ENCODE data around the gene ZKSCAN8. TPM values are rescaled to one million over a fixed set of nuclear protein-coding genes. Genes with fewer than 3 reads are reported as not detected.

ZKSCAN8 gene
- total RNA-seq, 1 donor from 2014 or later = 21.4 TPM

DNA sequence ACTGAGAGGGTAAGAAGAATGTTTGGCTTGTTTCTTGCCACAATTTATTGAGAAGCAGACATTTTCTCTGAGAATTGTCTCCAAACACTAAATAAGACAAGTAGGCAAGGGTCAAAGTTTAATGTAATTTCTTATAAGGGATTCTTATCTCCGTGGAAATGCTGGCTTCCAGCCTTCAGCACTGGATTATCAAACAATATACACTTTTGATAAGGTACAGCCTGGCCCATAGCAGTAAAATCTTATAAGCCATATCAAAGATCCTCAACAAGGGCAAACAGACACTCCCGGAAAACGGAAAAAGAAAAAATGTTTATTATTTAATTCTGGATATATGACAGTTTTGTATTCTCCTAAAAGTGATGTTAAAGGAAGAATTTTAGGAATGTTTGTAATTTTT is 64.8 kb downstream of the ZKSCAN8 start:
- H3K27me3 Mint-ChIP-seq (ENCODE audit: low read depth) = peaks cover 55% of the 10 kb centered on the region

DNA sequence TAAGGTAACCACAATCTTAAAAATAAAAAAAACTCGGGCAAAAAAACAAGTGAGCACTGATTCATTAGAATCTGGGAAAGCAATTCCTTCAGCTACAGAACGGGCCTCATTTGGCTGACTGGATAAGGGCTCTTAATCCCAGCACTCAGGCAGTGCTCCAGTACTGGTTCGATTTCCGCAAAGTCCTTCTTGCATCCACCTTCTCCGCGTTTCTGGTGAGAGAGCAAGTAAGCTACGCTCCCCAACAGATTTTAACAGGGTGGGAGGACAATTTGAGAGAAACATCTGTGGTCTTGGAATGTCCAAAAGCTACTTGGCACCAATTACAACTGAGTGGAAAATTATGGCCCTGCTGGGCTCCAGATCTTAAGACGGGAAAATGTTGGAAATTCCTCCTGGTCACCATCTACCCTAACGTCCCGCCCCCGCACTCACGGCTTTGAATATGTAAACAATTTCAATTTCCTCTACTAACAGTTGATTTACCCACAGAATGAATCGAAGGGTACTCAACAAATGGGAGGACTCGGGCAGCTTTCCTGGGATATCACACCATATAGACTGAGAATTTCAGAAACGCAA is 65.3 kb downstream of the ZKSCAN8 start:
- Mint-ChIP-seq H3K27ac (ENCODE audit: unreplicated experiment) (no peak overlapping the region), H3K4me3 (ENCODE audit: unreplicated experiment) (peak overlapping the region; percentile 91), H3K27me3 (ENCODE audit: low read depth) (peaks cover 59% of the 10 kb centered on the region), H3K4me1 (ENCODE audit: low read depth) (peaks cover 20% of the 10 kb centered on the region), H3K36me3 (ENCODE audit: low read depth) (peaks cover 2% of the 10 kb centered on the region), H3K9me3 (ENCODE audit: low read depth) (peaks cover 15% of the 10 kb centered on the region)
- TF ChIP-seq, protein P1, sequence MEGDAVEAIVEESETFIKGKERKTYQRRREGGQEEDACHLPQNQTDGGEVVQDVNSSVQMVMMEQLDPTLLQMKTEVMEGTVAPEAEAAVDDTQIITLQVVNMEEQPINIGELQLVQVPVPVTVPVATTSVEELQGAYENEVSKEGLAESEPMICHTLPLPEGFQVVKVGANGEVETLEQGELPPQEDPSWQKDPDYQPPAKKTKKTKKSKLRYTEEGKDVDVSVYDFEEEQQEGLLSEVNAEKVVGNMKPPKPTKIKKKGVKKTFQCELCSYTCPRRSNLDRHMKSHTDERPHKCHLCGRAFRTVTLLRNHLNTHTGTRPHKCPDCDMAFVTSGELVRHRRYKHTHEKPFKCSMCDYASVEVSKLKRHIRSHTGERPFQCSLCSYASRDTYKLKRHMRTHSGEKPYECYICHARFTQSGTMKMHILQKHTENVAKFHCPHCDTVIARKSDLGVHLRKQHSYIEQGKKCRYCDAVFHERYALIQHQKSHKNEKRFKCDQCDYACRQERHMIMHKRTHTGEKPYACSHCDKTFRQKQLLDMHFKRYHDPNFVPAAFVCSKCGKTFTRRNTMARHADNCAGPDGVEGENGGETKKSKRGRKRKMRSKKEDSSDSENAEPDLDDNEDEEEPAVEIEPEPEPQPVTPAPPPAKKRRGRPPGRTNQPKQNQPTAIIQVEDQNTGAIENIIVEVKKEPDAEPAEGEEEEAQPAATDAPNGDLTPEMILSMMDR (IDR thresholded peaks at IDR 0.05) = no peak
- no peak for DNase-seq (ENCODE audit: low spot score)

More for the DNA sequence above, 64.8 kb downstream of the ZKSCAN8 start:
- H3K36me3 Mint-ChIP-seq (ENCODE audit: low read depth) = peaks cover 2% of the 10 kb centered on the region
- peaks cover 16% of the 10 kb centered on the region for H3K4me1 Mint-ChIP-seq (ENCODE audit: low read depth)
- peaks cover 15% of the 10 kb centered on the region for H3K9me3 Mint-ChIP-seq (ENCODE audit: low read depth)
- TF ChIP-seq, protein P1 (IDR thresholded peaks at IDR 0.05) = no peak
- no peak for DNase-seq (ENCODE audit: low spot score)
- H3K27ac Mint-ChIP-seq (ENCODE audit: unreplicated experiment) = no peak overlapping the region
- H3K4me3 Mint-ChIP-seq (ENCODE audit: unreplicated experiment) = no peak overlapping the region

DNA sequence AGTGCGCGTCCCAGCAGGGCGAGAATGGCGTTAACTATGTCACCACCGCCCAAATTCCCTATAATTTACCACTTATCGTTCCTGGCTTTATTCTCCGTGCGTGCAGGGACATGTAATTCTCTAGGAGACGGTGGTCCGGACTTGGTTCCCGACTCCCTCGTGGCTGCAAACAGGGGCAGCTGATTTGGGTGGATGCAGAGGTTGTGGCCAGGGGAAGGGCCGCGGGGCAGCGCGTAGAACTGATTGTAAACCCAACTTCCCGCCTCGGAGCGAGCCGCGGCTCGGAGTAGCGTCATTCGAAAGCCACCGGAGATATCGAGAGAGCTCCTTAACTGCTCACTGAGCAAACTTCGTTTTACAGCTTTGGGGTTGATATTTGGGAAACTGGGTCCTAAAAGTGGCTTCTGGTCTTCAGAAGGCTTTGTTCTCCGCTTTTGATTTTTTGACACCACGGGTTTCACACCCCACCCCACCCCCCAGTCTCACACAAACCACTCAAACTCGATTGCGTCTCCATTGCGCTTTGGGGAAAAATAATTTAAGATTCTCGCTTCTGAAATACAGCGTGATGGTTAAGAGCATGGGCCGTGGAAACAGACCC is 65.9 kb downstream of the ZKSCAN8 start:
- Mint-ChIP-seq H3K4me1 (ENCODE audit: low read depth) (peaks cover 26% of the 10 kb centered on the region), H3K4me3 (ENCODE audit: unreplicated experiment) (peak overlapping the region; percentile 91), H3K36me3 (ENCODE audit: low read depth) (peaks cover 2% of the 10 kb centered on the region), H3K9me3 (ENCODE audit: low read depth) (peaks cover 15% of the 10 kb centered on the region), H3K27me3 (ENCODE audit: low read depth) (peaks cover 61% of the 10 kb centered on the region), H3K27ac (ENCODE audit: unreplicated experiment) (no peak overlapping the region)
- TF ChIP-seq, protein P1 (IDR thresholded peaks at IDR 0.05) = no peak
- no peak for DNase-seq (ENCODE audit: low spot score)

DNA sequence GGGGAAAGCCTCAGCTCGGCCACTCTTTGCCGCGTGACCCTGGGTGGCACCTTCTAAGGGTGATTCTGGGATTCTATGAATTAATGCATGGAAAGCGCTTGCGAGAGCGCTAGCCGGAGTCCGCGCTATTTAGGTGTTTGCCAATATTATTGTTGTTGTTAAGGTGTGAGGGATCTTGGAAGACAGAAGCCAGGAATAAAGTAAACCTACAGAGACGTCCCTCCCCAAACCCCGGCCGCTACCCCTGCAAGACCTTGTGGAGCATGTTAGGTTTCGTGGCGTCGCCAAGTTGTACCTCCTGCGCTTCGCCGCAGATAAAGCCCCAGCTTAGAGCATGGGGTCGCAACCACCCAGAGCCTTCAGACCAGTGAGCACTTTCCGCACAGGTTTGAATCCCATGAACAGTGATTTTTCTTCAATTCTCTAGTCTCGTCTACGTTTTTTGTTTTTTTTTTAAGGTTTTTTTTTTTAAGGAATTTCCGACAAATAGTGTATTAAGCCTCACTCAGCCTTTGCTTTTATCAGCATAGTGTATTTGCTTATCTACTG is 66.5 kb downstream of the ZKSCAN8 start:
- H3K27me3 Mint-ChIP-seq (ENCODE audit: low read depth) = peaks cover 61% of the 10 kb centered on the region
- H3K36me3 Mint-ChIP-seq (ENCODE audit: low read depth) = peaks cover 2% of the 10 kb centered on the region
- TF ChIP-seq, protein P1 (IDR thresholded peaks at IDR 0.05) = no peak
- H3K4me1 Mint-ChIP-seq (ENCODE audit: low read depth) = peaks cover 32% of the 10 kb centered on the region
- H3K9me3 Mint-ChIP-seq (ENCODE audit: low read depth) = peaks cover 15% of the 10 kb centered on the region
- no peak overlapping the region for H3K27ac Mint-ChIP-seq (ENCODE audit: unreplicated experiment)
- DNase-seq (ENCODE audit: low spot score) = no peak
- peak overlapping the region; percentile 91 for H3K4me3 Mint-ChIP-seq (ENCODE audit: unreplicated experiment)

Other genes with a start within 250 kb of the ZKSCAN8 start
- not detected in 3 replicates for gene OR2B2, start 229.5 kb upstream of the ZKSCAN8 start, total RNA-seq
- gene OR2B6, start 184.6 kb upstream of the ZKSCAN8 start, total RNA-seq = not detected in 3 replicates
- 0.25 to 0.39 TPM (median 0.26 TPM) in 3 replicates for gene ZNF165, start 61.3 kb upstream of the ZKSCAN8 start, total RNA-seq
- gene ZSCAN16, start 17.3 kb upstream of the ZKSCAN8 start, total RNA-seq = 2.5 to 3.0 TPM (median 3.0 TPM) in 3 replicates
- gene ZSCAN9, start 83.4 kb downstream of the ZKSCAN8 start, total RNA-seq = 12.1 to 13.0 TPM (median 12.8 TPM) in 3 replicates
- gene ZKSCAN4, start 110.4 kb downstream of the ZKSCAN8 start, total RNA-seq = 4.8 to 7.1 TPM (median 5.1 TPM) in 3 replicates
- gene NKAPL, start 117.4 kb downstream of the ZKSCAN8 start, total RNA-seq = not detected in 3 replicates
- 12.6 to 18.9 TPM (median 14.8 TPM) in 3 replicates for gene ZSCAN26, start 125.3 kb downstream of the ZKSCAN8 start, total RNA-seq
- 7.6 to 9.9 TPM (median 8.5 TPM) in 3 replicates for gene PGBD1, start 139.7 kb downstream of the ZKSCAN8 start, total RNA-seq
- gene ZSCAN31, start 194.3 kb downstream of the ZKSCAN8 start, total RNA-seq = 1.8 to 2.6 TPM (median 2.0 TPM) in 3 replicates
- 4.9 to 7.8 TPM (median 5.5 TPM) in 3 replicates for gene ZKSCAN3, start 208.1 kb downstream of the ZKSCAN8 start, total RNA-seq

Data from chondrocyte (in vitro differentiated cells).